Large intestine (tissue), 3 donors: Measurements from ENCODE around the gene INPP5A. TPM values are rescaled to one million over a fixed set of nuclear protein-coding genes. Genes with fewer than 3 reads are reported as not detected.
A peak's percentile ranks its signal among the peaks of the same experiment; 100 is the strongest.
"Not testable (repeated sequence)": the region's sequence is repeated elsewhere in the genome, so short reads cannot be mapped to it uniquely, and the experiment has no call there.

Experiments used
- DNase-seq, 2 donors: peaks; one replicate each; pipeline versions ENCODE4 v3.0.0 to v3.0.0-alpha.2; 2013
- H3K27ac ChIP-seq: one replicate; pipeline ENCODE4 v1.5.1; 2013; ENCODE audit warnings: low read length
- H3K27me3 ChIP-seq: 2 replicates; pipeline ENCODE4 v1.6.1; 2013; ENCODE audit warnings: low read length; ENCODE audit not compliant: control insufficient read depth, insufficient read depth
- H3K36me3 ChIP-seq: 2 replicates; pipeline ENCODE4 v1.6.1; 2013; ENCODE audit warnings: low read length; ENCODE audit not compliant: control insufficient read depth, insufficient read depth
- H3K4me1 ChIP-seq: one replicate; pipeline ENCODE4 v1.6.1; 2013; ENCODE audit warnings: low read length; ENCODE audit not compliant: control insufficient read depth, insufficient read depth
- H3K4me3 ChIP-seq: one replicate; pipeline ENCODE4 v1.5.1; 2013; ENCODE audit warnings: low read length
- H3K9me3 ChIP-seq: one replicate; pipeline ENCODE4 v1.6.1; 2013; ENCODE audit warnings: mild to moderate bottlenecking, low read depth, low read length, moderate library complexity; ENCODE audit not compliant: control insufficient read depth
- WGBS: methylation state at CpG from one replicate; pipeline ENCODE4 v1.1.5; 2013; ENCODE audit warnings: low lambda C conversion rate; ENCODE audit not compliant: insufficient coverage; 5-methylcytosine and 5-hydroxymethylcytosine counted together
- polyA plus RNA-seq: library from polyadenylated mRNA; unstranded; fragments of 120-200 nt; gene quantifications from one replicate; pipeline ENCODE4 v1.2.1, GENCODE V29; 2013

The INPP5A gene
- polyA plus RNA-seq, 1 donor: 25.3 TPM

DNA sequence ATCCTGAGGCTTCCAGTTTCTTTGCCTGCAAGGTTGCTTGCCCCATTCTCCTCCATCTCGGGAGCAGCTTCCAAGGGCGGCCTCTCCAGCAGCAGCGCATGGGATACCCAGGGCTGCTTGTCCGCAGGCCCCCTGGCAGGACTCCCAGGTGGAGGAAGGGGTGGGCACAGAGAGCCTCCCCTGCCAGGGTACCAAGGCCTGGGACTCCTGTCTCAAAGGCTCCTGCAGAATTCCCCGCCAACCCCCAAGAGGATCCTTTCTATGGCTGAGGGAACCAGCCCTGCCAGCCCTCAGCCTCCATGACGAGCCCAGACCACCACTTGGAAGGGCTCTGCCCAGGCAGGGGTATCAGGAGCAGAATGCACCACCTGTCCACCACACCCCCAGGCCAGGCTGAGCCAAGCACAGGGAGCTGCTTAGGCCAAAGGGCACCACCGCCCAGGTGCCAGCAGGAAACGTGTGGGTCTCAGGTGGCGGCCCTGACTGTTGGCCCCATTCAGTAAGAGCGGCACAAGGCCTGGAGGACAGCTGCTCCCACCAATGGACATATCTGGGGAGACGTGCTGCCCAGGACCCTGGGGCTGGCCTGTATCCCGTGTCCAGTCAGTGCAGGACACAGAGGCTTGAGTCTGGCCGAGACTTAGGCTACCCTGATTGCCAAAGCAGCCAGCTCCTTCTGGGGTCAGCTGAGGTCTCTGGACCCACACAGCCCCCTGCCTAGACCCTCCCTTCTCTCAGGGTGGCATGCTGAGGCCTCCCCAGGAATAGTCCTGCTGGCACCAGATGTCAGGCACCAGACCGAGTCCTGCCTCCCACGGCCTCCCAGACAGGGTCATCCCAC, 33.8 kb upstream of the INPP5A start:
- H3K4me1 ChIP-seq: peaks cover 9% of the 10 kb centered on the region
- H3K36me3 ChIP-seq: no peaks in the 10 kb centered on the region
- DNase-seq: no peak
- H3K27ac ChIP-seq: no peak overlapping the region
- WGBS: no CpG with 5 or more reads among the region's 15 CpGs
- peaks cover 10% of the 10 kb centered on the region for H3K9me3 ChIP-seq
- no peaks in the 10 kb centered on the region for H3K27me3 ChIP-seq
- no peak overlapping the region for H3K4me3 ChIP-seq

DNA sequence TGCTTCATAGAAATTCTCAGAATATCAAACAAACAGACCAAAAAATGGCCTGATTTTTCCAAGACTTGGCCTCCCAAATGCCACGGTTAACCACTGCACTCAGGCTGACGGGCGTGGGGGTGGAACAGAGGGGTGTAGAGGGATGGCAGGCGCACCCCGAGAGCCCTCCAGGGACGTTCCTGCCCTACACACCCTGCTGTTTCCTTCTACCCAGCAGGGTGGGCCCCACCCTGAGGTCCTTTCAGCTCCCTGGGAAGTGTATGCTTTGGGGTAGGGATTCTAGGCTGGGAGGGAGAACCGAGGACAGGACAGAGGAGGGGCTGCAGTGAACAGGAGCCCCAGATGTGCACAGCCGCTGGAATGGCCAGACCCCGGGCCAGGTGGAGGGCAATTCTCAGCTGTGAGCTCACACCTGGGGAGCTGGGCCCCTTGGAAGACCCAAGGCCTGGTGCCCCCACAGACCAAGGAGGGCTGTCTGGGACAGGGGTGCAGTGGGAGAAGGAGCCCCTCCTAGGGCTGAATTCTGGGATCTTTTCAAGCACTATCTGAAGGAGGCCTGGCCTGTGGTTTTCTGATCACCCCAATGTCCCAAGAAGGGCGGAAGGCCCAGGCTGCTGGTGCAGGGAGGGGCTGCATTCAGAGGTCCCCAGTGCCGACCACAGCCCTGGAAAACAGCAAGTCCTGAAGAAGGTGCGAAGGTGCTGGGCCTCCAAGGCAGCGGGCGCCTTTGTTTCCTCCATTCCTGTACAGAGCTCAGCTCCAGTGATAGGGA, 32.9 kb upstream of the INPP5A start:
- DNase-seq: no peak
- Histone ChIP-seq H3K9me3 (peaks cover 10% of the 10 kb centered on the region), H3K4me3 (no peak overlapping the region), H3K27ac (no peak overlapping the region), H3K27me3 (no peaks in the 10 kb centered on the region), H3K36me3 (no peaks in the 10 kb centered on the region), H3K4me1 (peaks cover 9% of the 10 kb centered on the region)
- WGBS: no CpG with 5 or more reads among the region's 14 CpGs

DNA sequence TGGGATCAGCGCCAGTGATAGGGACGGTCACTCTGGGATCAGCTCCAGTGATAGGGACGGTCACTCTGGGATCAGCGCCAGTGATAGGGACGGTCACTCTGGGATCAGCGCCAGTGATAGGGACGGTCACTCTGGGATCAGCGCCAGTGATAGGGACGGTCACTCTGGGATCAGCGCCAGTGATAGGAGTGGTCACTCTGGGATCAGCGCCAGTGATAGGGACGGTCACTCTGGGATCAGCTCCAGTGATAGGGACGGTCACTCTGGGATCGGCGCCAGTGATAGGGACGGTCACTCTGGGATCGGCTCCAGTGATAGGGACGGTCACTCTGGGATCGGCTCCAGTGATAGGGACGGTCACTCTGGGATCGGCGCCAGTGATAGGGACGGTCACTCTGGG, 32.0 kb upstream of the INPP5A start:
- not testable (repeated sequence) for H3K27ac ChIP-seq, H3K27me3 ChIP-seq, H3K4me1 ChIP-seq, H3K36me3 ChIP-seq, H3K4me3 ChIP-seq, DNase-seq
- no CpG with 5 or more reads among the region's 23 CpGs for WGBS
- H3K9me3 ChIP-seq: peaks cover 10% of the 10 kb centered on the region

DNA sequence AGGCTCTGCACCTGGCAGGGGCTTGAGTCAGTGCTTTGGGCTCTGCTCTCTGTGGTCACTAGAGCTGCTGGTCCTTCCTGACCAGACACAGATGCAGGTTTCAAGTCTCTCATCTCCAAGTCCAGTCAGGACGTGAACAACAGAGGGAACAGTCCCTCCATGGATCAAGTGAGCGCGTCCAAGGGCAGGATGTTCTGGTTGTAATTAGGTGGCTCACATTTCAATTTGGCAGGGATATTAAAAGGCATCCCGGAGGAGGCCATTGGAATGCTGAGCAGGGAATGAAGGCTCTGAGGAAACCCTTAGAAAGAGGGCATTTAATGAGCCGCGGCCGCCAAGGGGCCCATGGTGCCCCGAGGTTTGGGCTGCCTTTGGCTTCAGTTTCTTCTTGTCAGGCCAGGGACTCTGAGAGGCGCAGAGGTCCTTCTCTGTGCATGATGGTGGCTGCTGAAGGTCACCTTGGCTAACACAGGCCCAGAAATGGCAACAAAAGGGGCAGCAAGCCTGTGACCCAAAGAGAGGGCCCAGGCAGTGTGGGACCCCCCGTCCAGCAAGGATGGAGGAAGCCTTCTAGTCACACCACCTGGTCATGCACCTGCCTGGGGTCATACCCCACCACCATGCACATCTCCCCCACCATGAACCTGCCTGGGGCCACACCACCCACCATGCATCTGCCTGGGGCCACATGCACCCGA, 30.7 kb upstream of the INPP5A start:
- peaks cover 10% of the 10 kb centered on the region for H3K9me3 ChIP-seq
- no peaks in the 10 kb centered on the region for H3K36me3 ChIP-seq
- DNase-seq: peak in 1 of 2 donors; percentile 14
- whole genome bisulfite sequencing: no CpG with 5 or more reads among the region's 11 CpGs
- H3K27ac ChIP-seq: no peak overlapping the region
- no peaks in the 10 kb centered on the region for H3K27me3 ChIP-seq
- peaks cover 9% of the 10 kb centered on the region for H3K4me1 ChIP-seq
- no peak overlapping the region for H3K4me3 ChIP-seq

DNA sequence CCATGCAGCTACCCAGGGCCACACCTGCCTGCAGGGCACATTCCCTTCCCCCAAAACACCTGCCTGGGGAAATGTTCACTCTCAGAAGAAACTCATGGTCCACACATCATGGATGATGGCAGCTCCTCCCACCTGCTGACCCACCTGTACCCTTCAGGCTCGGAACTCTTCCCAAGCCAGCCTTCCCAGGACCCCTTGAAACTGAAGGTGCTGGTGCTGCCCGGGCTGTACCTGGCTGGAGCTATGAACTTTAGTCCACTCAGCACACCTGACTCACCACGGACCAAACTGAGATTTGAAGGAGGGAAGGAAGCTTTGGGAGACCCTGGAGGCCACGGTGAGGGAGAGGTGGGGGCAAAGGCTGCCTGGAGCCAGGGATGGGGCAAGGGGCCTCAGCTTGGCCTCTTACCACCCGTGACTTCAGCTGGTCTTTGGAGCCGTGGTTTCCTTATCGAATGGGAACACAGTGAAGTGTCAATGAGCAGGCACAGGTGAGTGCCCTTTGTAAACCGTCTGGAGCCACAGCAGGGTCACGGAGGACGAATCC, 30.1 kb upstream of the INPP5A start:
- no peak overlapping the region for H3K4me3 ChIP-seq
- WGBS: no CpG with 5 or more reads among the region's 10 CpGs
- H3K27me3 ChIP-seq: no peaks in the 10 kb centered on the region
- peaks cover 9% of the 10 kb centered on the region for H3K4me1 ChIP-seq
- peak; percentile 61 to 84 for DNase-seq
- H3K36me3 ChIP-seq: no peaks in the 10 kb centered on the region
- peak overlapping the region; percentile 6 for H3K27ac ChIP-seq
- peaks cover 10% of the 10 kb centered on the region for H3K9me3 ChIP-seq

DNA sequence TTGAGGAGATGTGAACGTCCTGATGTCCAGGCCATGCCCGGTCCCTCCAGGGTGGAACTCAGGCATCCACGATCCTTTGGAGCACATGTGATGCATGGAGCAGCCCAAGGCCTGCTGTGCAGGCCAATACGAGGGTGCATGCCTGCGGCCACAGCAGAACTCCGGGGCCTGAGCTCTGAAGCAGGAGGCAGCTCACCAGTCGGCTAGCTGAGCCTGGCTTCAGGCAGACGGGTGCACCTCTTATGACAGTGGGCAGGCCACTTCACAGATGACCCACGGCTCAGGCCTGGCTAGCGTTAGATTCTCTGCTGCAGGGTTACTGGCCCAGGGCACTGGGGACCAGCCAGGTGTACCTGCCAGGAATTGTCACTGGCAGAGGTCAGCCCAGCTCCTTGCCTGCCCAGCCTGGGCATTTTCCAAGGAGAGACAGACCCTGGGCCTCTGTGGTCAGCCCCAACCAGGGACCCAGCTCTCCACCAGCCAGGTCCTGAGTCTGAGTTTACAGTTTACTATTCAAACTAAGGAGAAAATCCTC, 29.6 kb upstream of the INPP5A start:
- no CpG with 5 or more reads among the region's 10 CpGs for WGBS
- no peak overlapping the region for H3K27ac ChIP-seq
- H3K9me3 ChIP-seq: peaks cover 10% of the 10 kb centered on the region
- H3K27me3 ChIP-seq: no peaks in the 10 kb centered on the region
- no peaks in the 10 kb centered on the region for H3K36me3 ChIP-seq
- peaks cover 9% of the 10 kb centered on the region for H3K4me1 ChIP-seq
- no peak overlapping the region for H3K4me3 ChIP-seq
- DNase-seq: no peak

DNA sequence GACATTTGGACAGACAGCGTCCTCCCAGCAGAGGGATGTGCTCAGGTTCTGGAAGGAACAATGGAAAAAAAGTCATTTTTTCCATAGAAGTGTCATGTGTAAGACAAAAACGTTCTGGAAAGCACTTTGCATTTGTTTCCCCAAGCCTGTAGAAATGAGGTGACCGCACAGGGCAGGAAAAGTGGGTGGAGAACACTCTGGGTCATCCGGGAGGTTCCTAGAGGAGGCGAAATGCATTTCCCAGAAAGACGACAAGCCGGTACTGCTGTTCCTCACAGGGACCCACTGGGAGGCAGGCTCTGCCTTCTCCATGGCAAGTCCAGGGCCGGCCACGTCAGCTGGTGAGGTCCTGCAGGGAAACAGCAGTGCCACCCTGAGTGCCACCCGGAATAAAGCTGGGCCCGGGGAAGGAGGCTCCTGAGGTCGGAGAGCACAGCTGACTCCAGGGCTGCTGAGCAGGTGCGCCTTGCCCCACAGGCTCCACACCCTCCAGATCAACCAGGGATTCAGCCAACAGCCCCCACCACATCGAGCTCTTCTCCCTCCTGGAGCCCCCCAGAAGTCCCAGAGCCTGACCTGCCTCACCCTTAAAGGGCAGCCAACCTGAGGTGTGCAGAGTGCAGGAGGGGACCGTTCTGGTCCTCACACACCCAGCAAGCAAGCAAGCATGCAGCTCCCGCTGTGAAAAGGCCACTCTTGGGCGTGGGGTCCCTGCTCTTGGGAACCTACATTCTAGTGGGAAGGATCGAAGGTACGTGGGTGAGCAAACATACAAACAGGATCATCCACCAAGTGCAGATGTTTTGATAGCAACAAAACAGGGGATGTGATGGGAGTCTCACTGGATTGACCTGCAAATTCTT, 28.8 kb upstream of the INPP5A start:
- WGBS: no CpG with 5 or more reads among the region's 19 CpGs
- Histone ChIP-seq H3K36me3 (no peaks in the 10 kb centered on the region), H3K9me3 (peaks cover 10% of the 10 kb centered on the region), H3K27me3 (no peaks in the 10 kb centered on the region), H3K4me3 (no peak overlapping the region), H3K27ac (no peak overlapping the region), H3K4me1 (peaks cover 9% of the 10 kb centered on the region)
- DNase-seq: peak in 1 of 2 donors; percentile 15

DNA sequence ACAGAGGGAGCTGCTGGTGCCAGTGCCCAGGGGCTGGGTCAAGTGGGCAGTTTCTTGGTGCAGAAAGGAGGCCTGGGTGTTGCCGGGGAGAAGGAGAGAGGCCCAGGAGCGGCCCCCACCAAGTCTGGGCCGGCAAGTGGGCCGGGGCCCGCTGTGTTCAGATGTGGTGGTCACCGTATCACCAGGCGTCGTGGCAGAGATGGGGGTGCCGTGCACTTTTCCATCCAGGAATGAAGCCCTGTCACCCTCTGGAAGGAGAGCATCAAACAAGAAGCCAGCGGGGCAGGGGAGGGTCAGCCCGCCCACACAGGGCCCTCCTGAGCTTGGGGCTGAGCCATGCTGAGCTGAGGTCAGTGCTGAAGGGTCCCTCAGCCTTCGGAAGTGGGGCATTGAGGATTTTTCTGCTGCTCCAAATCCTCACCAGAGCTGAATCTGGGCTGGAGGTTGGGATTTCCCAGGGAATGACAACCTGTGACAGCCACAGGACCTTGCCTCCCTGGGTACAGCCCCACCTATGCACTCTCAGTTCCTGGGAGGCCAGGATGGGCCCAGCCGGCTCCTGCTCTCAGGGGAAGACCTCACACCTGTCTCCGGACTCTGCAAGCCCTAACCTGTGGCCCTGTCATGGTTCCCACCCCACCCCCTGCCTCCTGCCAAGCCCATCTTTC, 27.9 kb upstream of the INPP5A start:
- DNase-seq: peak in 1 of 2 donors; percentile 36
- Histone ChIP-seq H3K36me3 (no peaks in the 10 kb centered on the region), H3K9me3 (peaks cover 9% of the 10 kb centered on the region), H3K27ac (no peak overlapping the region), H3K27me3 (no peaks in the 10 kb centered on the region), H3K4me1 (peaks cover 9% of the 10 kb centered on the region), H3K4me3 (no peak overlapping the region)
- no CpG with 5 or more reads among the region's 14 CpGs for WGBS

DNA sequence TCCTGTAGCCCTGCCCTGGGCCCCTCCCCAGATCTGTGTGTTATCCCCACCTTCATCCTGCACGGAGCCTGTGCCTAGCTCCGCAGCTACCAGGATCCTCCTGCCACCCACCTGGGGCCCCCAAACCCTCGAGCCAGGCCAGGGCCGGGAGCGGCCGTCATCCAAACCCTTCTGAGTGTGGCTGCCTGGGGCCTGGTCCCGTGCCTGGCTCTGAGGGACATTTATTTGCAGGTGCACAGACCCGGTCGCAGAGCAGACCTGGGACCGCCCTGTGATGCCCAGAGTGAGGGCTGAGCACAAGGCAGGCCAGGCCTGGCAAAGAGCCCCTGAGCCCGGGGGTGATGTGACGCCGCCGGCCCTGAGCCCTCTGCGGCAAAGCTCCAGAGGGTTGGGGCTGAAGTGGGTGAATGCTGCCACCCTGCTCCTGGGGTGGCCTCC, 27.4 kb upstream of the INPP5A start:
- WGBS: no CpG with 5 or more reads among the region's 15 CpGs
- Histone ChIP-seq H3K4me3 (no peak overlapping the region), H3K4me1 (peaks cover 9% of the 10 kb centered on the region), H3K9me3 (peaks cover 6% of the 10 kb centered on the region), H3K27ac (no peak overlapping the region), H3K27me3 (no peaks in the 10 kb centered on the region), H3K36me3 (no peaks in the 10 kb centered on the region)
- DNase-seq: no peak
